ENCODE measurements around the gene ST3GAL3. TPM values are rescaled to one million over a fixed set of nuclear protein-coding genes. Genes with fewer than 3 reads are reported as not detected.
A peak's percentile ranks its signal among the peaks of the same experiment; 100 is the strongest.

ST3GAL3 gene
- total RNA-seq, 1 experiment from 2014 or later = 19.3 TPM

DNA sequence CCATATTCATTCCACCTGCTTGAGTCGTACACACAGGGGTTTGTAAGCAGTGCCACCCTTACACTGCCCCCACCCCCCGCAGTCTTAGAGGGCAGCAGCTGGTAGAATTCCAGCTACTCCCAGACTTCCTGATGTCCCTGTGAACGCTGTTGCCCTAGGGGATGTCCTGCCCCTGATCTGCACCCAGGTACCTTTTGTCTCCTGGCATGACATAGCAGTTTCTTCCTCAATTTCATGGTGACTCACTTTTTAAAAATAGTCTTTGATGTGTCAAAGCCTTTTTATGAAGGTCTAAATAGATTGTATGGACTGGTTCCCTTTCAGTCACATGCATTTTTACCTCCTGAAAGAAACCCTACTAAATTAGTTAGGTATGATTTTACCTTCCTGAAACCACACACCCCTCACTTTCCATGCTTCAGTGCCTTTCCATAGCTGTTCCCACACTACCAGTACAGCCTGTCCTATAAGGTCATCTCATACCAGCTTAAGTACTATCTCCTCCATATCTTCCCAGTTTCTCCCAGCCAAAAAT, 76.4 kb downstream of the ST3GAL3 start:
- POLR2A ChIA-PET (ENCODE audit: unreplicated experiment) = interaction anchor here (0.5 to 1.0 kb wide), 5 partner anchors 10 to 339 kb away, joined by 3 to 8 read pairs (median 4); partner anchors contain the start of gene ARTN
- no peak overlapping the region for H2AFZ ChIP-seq
- intact Hi-C loops (cut with micrococcal nuclease; ENCODE audit: unreplicated experiment) = loop anchor here (1.0 kb wide), 6 partner anchors 20 to 151 kb away; no protein-coding TSS in a partner anchor

DNA sequence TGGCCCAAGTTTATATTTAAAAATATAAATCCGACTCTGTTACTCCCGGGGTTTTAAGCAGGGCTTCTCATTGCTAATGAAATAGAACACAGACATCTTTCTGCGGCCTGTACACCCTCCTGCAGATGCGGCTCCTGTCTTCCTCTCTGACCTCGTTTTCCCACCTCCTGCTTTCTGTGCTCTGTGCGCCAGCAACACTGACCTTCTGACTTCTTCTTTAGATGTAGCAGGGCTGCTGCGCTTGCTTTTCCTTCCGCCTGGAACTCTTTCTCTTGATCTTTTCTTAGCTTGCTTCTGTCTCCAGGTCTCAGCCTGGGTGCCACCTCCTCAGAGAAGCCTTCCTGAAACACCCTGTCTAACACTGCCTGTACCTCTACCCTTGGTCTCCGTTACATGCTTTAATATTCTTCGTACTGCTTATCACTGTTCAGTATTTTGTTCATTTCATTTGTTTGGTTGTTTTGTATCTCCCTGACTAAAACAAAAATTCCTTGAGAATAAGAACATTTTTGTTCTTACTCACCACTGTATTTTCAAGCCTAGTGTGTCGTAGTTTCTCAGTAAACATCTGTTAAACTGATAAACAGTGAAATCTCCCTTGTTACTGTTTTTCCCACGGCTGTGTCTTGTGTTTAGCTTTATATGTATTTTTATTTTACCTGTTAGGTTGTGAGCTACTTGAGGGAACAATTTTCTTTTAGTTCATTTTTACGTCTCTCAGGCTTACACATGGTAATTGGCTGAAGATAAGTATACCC, 79.0 kb downstream of the ST3GAL3 start:
- Histone ChIP-seq H3F3A (ENCODE audit: insufficient read depth, low read depth) (peaks cover 29% of the 10 kb centered on the region), H3K4me1 (replicated peaks; ENCODE audit: insufficient read depth) (peaks cover 41% of the 10 kb centered on the region)

More for the DNA sequence above, 76.4 kb downstream of the ST3GAL3 start:
- Histone ChIP-seq H3K9me3 (ENCODE audit: insufficient read depth, low read depth) (peaks cover 8% of the 10 kb centered on the region; the same call in 1 of the 2 replicates), H3K4me3 (no peak overlapping the region; the same call in 1 of the 2 replicates), H3K4me1 (replicated peaks; ENCODE audit: insufficient read depth) (peaks cover 48% of the 10 kb centered on the region), H3K36me3 (ENCODE audit: low read depth) (no peaks in the 10 kb centered on the region), H3K4me2 (peak overlapping the region; percentile 57), H3F3A (ENCODE audit: insufficient read depth, low read depth) (peaks cover 29% of the 10 kb centered on the region), H3K79me2 (ENCODE audit: low read depth) (no peaks in the 10 kb centered on the region), H3K27ac (peak overlapping the region; percentile 99), H3K27me3 (ENCODE audit: insufficient read depth, low read depth) (no peaks in the 10 kb centered on the region), H4K20me1 (ENCODE audit: insufficient read depth) (no peaks in the 10 kb centered on the region), H3K9me2 (ENCODE audit: insufficient read depth) (no peaks in the 10 kb centered on the region)
- CTCF ChIA-PET = interaction anchor here (0.5 to 2.0 kb wide), 6 partner anchors 18 to 150 kb away, joined by 3 to 22 read pairs (median 6); partner anchors contain the start of gene ARTN
- TF ChIP-seq EZH2 (IDR thresholded peaks at IDR 0.05; ENCODE audit: low read depth) = no peak
- TF ChIP-seq, protein P1, sequence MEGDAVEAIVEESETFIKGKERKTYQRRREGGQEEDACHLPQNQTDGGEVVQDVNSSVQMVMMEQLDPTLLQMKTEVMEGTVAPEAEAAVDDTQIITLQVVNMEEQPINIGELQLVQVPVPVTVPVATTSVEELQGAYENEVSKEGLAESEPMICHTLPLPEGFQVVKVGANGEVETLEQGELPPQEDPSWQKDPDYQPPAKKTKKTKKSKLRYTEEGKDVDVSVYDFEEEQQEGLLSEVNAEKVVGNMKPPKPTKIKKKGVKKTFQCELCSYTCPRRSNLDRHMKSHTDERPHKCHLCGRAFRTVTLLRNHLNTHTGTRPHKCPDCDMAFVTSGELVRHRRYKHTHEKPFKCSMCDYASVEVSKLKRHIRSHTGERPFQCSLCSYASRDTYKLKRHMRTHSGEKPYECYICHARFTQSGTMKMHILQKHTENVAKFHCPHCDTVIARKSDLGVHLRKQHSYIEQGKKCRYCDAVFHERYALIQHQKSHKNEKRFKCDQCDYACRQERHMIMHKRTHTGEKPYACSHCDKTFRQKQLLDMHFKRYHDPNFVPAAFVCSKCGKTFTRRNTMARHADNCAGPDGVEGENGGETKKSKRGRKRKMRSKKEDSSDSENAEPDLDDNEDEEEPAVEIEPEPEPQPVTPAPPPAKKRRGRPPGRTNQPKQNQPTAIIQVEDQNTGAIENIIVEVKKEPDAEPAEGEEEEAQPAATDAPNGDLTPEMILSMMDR (conservative IDR thresholded peaks at IDR 0.05) = no peak
- no TSS peak for BruUV-seq (replicated peaks)
- DNase-seq = peak; percentile 93 to 98

DNA sequence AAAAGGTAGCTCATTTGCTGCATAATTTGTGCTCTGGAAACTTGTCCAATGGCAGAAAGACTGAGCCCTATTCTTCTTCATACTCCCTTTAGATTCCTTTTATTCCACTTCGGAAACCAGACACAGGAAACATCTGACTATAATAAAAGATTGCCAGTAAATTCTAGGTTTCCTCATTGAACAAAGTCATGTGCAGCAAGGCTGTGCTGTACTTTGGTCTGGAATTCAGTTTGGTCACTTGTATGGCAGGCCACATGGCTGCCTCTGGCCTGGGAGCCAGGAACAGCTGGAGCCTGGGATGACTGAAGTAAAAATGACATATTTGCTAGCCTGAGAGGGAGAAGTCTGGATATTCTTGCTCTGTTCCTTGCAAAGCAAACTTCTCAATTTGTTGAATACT, 79.6 kb downstream of the ST3GAL3 start:
- Histone ChIP-seq H3K27ac (no peak overlapping the region), H3K4me2 (no peak overlapping the region), H4K20me1 (ENCODE audit: insufficient read depth) (no peaks in the 10 kb centered on the region), H3F3A (ENCODE audit: insufficient read depth, low read depth) (peaks cover 29% of the 10 kb centered on the region), H3K9me3 (ENCODE audit: insufficient read depth, low read depth) (no peaks in the 10 kb centered on the region), H3K36me3 (ENCODE audit: low read depth) (no peaks in the 10 kb centered on the region), H3K4me1 (replicated peaks; ENCODE audit: insufficient read depth) (peaks cover 37% of the 10 kb centered on the region), H2AFZ (no peak overlapping the region), H3K27me3 (ENCODE audit: insufficient read depth, low read depth) (no peaks in the 10 kb centered on the region), H3K9me2 (ENCODE audit: insufficient read depth) (no peaks in the 10 kb centered on the region), H3K79me2 (ENCODE audit: low read depth) (no peaks in the 10 kb centered on the region), H3K4me3 (no peak overlapping the region)
- ChIA-PET CTCF (no interaction called here), POLR2A (ENCODE audit: unreplicated experiment) (no interaction called here)
- BruUV-seq (replicated peaks) = no TSS peak
- DNase-seq = no peak
- TF ChIP-seq EZH2 (IDR thresholded peaks at IDR 0.05; ENCODE audit: low read depth) = no peak
- TF ChIP-seq, protein P1 (conservative IDR thresholded peaks at IDR 0.05) = no peak
- intact Hi-C loops (cut with micrococcal nuclease; ENCODE audit: unreplicated experiment) = no loop called here

More for the DNA sequence above, 79.0 kb downstream of the ST3GAL3 start:
- no TSS peak for BruUV-seq (replicated peaks)
- H3K4me3 ChIP-seq = no peak overlapping the region
- DNase-seq = no peak
- no peak overlapping the region for H2AFZ ChIP-seq
- TF ChIP-seq EZH2 (IDR thresholded peaks at IDR 0.05; ENCODE audit: low read depth) = no peak
- TF ChIP-seq, protein P1 (conservative IDR thresholded peaks at IDR 0.05) = no peak
- no peaks in the 10 kb centered on the region for H3K9me3 ChIP-seq (ENCODE audit: insufficient read depth, low read depth)
- H3K27me3 ChIP-seq (ENCODE audit: insufficient read depth, low read depth) = no peaks in the 10 kb centered on the region
- intact Hi-C loops (cut with micrococcal nuclease; ENCODE audit: unreplicated experiment) = no loop called here
- no peak overlapping the region for H3K4me2 ChIP-seq
- H3K9me2 ChIP-seq (ENCODE audit: insufficient read depth) = no peaks in the 10 kb centered on the region
- H3K79me2 ChIP-seq (ENCODE audit: low read depth) = no peaks in the 10 kb centered on the region
- H4K20me1 ChIP-seq (ENCODE audit: insufficient read depth) = no peaks in the 10 kb centered on the region
- POLR2A ChIA-PET (ENCODE audit: unreplicated experiment) = no interaction called here
- H3K36me3 ChIP-seq (ENCODE audit: low read depth) = no peaks in the 10 kb centered on the region
- CTCF ChIA-PET = no interaction called here
- no peak overlapping the region for H3K27ac ChIP-seq

Data from PC-9 (cell line).